Lower leg skin (tissue), 4 donors: ENCODE measurements around the gene NTPCR. TPM values are rescaled to one million over a fixed set of nuclear protein-coding genes. Genes with fewer than 3 reads are reported as not detected.
"Not testable (repeated sequence)": the region's sequence is repeated elsewhere in the genome, so short reads cannot be mapped to it uniquely, and the experiment has no call there.

ENCODE experiments used
- DNase-seq, 2 donors: peaks; one replicate each; pipeline ENCODE4 v3.0.0-alpha.2; 2019; ENCODE audit warnings: low spot score in 2 of 2
- H3K4me3 ChIP-seq: fragments of 200-600 bp; sonication (generic); 2 replicates; pipeline ENCODE4 v1.5.1; 2017; ENCODE audit warnings: mild to moderate bottlenecking, low read depth; ENCODE audit not compliant: poor library complexity, severe bottlenecking
- POLR2A ChIP-seq, 2 donors: fragments of 450-650 bp; IDR thresholded peaks; one replicate each; pipeline ENCODE4 v1.6.1; 2016 to 2017; ENCODE audit warnings: antibody characterized with exemption in 2 of 2, mild to moderate bottlenecking in 1 of 2, moderate library complexity in 1 of 2
- WGBS, 2 donors: methylation state at CpG; one replicate each; pipeline ENCODE4 v1.1.5; 2018; 5-methylcytosine and 5-hydroxymethylcytosine counted together
- intact Hi-C: fragments of 100-400 bp; cut with DNase I; formaldehyde crosslinking; loops from one replicate; pipeline ENCODE4 v1.15.0; 2023; ENCODE audit warnings: low total_unique reads
- total RNA-seq, 4 donors: library from RNA; depleted of rRNA; stranded (reverse); fragments of >200 nt; gene quantifications; one replicate each; pipeline ENCODE4 v1.1.0, GENCODE V29; 2016
- TF ChIP-seq, protein P1 (sequence below), 3 donors: fragments of 450-650 bp; IDR thresholded peaks; one replicate each; pipeline ENCODE4 v1.5.1; 2016; ENCODE audit warnings: antibody characterized with exemption in 3 of 3, mild to moderate bottlenecking in 3 of 3, moderate library complexity in 2 of 3

NTPCR gene
- total RNA-seq, 4 donors from 2014 or later: 17.8 to 28.5 (median 21.8) TPM

DNA sequence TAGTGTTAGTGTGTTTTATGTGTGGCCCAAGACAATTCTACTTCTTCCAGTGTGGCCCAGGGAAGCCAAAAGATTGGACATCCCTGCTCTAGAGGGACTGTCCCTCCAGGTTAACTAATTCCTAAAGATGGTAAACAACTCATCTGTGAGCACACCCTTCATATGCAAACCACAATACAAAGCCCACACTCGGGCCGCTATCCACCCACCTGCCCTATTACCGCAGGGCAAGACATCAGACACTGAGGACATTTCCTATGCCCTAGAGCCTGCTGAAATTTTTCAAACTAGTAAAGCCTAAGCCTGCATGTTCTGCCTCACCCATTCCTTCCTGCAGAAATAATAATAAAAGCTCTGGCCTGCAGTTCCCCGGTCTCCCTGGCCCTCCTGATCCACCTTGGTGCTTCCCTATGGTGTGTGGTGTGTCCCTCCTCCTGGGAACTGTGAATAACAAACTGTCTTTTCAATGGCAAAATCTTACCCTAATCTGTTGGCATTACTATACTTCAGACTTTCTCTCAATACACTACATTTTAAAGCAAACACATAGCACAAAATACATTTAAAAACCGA is 39.3 kb upstream of the NTPCR start:
- WGBS, 2 donors: 81 to 84% methylated on average over 5 of the region's 5 CpGs
- no peak overlapping the region for H3K4me3 ChIP-seq
- no peak for DNase-seq
- TF ChIP-seq, protein P1, sequence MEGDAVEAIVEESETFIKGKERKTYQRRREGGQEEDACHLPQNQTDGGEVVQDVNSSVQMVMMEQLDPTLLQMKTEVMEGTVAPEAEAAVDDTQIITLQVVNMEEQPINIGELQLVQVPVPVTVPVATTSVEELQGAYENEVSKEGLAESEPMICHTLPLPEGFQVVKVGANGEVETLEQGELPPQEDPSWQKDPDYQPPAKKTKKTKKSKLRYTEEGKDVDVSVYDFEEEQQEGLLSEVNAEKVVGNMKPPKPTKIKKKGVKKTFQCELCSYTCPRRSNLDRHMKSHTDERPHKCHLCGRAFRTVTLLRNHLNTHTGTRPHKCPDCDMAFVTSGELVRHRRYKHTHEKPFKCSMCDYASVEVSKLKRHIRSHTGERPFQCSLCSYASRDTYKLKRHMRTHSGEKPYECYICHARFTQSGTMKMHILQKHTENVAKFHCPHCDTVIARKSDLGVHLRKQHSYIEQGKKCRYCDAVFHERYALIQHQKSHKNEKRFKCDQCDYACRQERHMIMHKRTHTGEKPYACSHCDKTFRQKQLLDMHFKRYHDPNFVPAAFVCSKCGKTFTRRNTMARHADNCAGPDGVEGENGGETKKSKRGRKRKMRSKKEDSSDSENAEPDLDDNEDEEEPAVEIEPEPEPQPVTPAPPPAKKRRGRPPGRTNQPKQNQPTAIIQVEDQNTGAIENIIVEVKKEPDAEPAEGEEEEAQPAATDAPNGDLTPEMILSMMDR (IDR thresholded peaks at IDR 0.05): no peak
- TF ChIP-seq POLR2A (IDR thresholded peaks at IDR 0.05): no peak
- intact Hi-C loops: no loop called here

DNA sequence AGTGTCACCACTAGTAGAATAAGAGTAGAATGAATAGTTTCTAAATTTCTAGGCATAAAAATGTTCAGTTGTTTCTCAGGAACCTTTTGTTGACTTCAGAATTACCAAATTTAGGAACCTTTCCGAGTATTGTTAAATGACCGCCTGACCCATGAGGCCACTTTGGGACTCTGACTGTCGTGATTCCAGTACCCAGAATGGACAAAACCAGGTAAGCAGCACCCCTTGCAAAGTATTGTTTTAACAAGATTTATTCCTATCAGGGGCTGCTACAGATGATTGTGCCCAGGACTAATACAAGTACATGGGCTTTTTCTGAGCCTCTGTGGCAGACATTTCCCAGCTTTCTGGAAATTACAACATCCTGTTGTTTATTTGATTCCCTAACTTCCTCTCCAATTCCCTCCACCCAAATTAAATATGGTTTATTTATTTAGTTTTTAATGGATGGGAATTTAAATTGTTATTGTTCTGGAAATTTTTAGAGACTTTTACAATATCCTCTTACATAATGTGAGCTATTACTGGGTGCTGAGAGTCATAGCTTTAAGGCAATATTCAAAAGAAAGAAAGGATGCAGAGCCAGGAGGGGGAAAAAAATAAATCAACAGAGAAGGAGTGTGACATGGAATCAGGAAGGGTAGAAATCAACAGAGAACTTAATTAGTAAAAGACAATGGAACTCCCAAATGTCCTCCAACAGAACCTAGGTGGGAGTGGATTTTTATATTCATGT is 37.4 kb upstream of the NTPCR start:
- DNase-seq: no peak
- intact Hi-C loops: no loop called here
- WGBS, 2 donors: 73 to 87% methylated on average over 3 of the region's 3 CpGs
- H3K4me3 ChIP-seq: no peak overlapping the region
- TF ChIP-seq, protein P1 (IDR thresholded peaks at IDR 0.05): no peak

DNA sequence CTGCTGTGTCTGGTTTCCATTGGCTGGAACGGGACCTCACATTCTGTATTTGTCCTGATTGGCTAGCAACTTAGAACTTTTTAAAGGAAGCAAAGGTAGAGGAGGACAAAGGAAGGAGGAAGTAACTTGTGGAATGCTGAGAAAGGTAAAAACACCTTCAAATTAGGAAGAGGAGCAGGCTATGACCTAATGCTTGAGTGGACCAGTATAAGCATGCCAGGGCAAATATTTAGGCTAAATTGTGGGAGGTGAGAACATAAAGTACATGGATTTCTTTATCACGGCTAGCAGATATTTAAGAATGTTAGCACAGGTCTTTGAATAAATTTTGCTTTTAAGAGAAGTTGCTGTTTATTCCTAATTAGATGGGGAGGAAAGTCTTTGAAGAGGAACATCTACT is 36.1 kb upstream of the NTPCR start:
- 74 to 76% methylated on average over 2 of the region's 2 CpGs for WGBS, 2 donors
- H3K4me3 ChIP-seq, DNase-seq, intact Hi-C loops: not testable (repeated sequence)

DNA sequence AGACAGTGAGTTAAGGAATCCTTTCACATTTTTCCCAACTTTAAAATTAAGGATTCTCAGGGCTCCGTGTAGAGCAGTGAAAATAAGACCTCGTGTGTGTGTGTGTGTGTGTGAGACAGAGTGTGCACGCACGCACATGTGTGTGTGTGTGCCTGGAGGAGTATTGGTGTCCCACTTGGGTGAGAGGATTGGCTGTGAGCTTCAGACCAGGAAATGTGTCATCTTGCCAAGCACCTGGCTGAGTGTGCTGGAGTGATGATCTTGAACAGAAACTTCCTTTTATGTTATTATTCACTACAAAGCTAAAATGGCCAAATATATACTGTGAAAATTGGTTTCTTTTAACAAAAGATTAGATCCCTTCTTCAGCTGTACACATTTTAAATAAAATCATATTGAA is 35.2 kb upstream of the NTPCR start:
- TF ChIP-seq POLR2A (IDR thresholded peaks at IDR 0.05): no peak
- TF ChIP-seq, protein P1 (IDR thresholded peaks at IDR 0.05): no peak
- DNase-seq: no peak
- WGBS, 2 donors: 68 to 72% methylated on average over 4 of the region's 4 CpGs
- intact Hi-C loops: no loop called here
- no peak overlapping the region for H3K4me3 ChIP-seq

DNA sequence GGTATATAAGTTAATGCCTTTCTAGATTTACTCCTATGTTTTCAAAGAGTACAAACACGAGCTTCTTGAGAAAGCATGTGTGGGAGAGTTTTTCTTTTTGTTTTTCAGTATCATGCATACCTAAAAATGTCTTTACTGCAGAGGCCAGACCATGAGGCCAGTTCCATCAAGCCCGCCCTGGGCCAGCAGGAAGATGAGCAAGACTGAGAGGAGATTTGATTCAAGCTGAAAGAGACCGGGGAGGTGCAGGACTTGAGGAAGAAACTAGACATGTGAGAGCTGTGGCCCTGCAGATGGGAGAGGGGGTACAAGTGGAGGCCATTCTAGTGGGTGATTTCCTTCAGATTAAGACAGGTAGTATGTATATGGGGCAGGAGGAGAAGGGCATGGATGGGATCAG is 33.4 kb upstream of the NTPCR start:
- intact Hi-C loops: no loop called here
- no peak for DNase-seq
- 89% methylated on average over 3 of the region's 3 CpGs for WGBS, 2 donors
- TF ChIP-seq POLR2A (IDR thresholded peaks at IDR 0.05): no peak
- TF ChIP-seq, protein P1 (IDR thresholded peaks at IDR 0.05): no peak
- no peak overlapping the region for H3K4me3 ChIP-seq

DNA sequence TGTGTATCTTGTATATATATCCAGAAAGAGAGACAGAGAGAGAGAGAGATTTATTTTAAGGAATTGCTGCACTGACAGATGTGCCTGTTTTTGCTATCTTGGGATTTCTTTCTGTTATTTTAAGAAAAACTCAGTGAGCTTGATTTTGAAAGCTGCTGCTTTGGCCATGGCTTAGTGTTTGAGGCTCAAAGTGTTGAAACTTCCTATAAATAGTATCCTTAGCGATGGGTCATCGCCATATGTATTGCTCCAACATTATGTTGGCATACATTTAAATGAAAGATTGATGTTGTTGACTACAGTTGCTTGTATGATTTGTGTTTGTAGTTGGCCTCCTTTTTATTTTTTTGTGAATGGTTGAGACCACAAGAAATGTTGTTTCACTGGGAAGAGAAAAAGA is 29.0 kb upstream of the NTPCR start:
- TF ChIP-seq, protein P1 (IDR thresholded peaks at IDR 0.05): no peak
- TF ChIP-seq POLR2A (IDR thresholded peaks at IDR 0.05): no peak
- H3K4me3 ChIP-seq: no peak overlapping the region
- 66 to 73% methylated on average over 2 of the region's 2 CpGs for WGBS, 2 donors
- DNase-seq: no peak
- intact Hi-C loops: no loop called here
